Measurements from ENCODE around the gene AOC1. TPM values are rescaled to one million over a fixed set of nuclear protein-coding genes. Genes with fewer than 3 reads are reported as not detected.
"Not testable (repeated sequence)": the region's sequence is repeated elsewhere in the genome, so short reads cannot be mapped to it uniquely, and the experiment has no call there.

The AOC1 gene
- polyA plus RNA-seq, 4 donors: 32.0 to 108 (median 60.4) TPM

GRCh38 chr7:150891740-150892139 lies 39.4 kb downstream of the AOC1 start:
- no peak for DNase-seq (ENCODE audit: low read depth in 4 of 4, low spot score in 3 of 4)

GRCh38 chr7:150895809-150896208 lies 43.5 kb downstream of the AOC1 start:
- DNase-seq (ENCODE audit: low read depth in 4 of 4, low spot score in 3 of 4): no peak

GRCh38 chr7:150896562-150897209 lies 44.4 kb downstream of the AOC1 start:
- no peak for DNase-seq (ENCODE audit: low read depth in 4 of 4, low spot score in 3 of 4)

GRCh38 chr7:150897502-150898474 lies 45.5 kb downstream of the AOC1 start:
- no peak for DNase-seq (ENCODE audit: low read depth in 4 of 4, low spot score in 3 of 4)

- DNase-seq (ENCODE audit: low read depth in 4 of 4, low spot score in 3 of 4): peak in 3 of 4 donors; percentile 40 to 60 (median 54)
These were observed 46.2 kb downstream of the AOC1 start for GRCh38 chr7:150898475-150899011.

- no peak for DNase-seq (ENCODE audit: low read depth in 4 of 4, low spot score in 3 of 4)
These were observed 48.4 kb downstream of the AOC1 start for GRCh38 chr7:150900675-150901074.

- DNase-seq (ENCODE audit: low read depth in 4 of 4, low spot score in 3 of 4): no peak
These were observed 49.1 kb downstream of the AOC1 start for GRCh38 chr7:150901160-150902035.

- DNase-seq (ENCODE audit: low read depth in 4 of 4, low spot score in 3 of 4): no peak
These were observed 50.0 kb downstream of the AOC1 start for GRCh38 chr7:150902078-150903033.

- no peak for DNase-seq (ENCODE audit: low read depth in 4 of 4, low spot score in 3 of 4)
These were observed 51.3 kb downstream of the AOC1 start for GRCh38 chr7:150903606-150904005.

- DNase-seq (ENCODE audit: low read depth in 4 of 4, low spot score in 3 of 4): no peak
These were observed 51.9 kb downstream of the AOC1 start for GRCh38 chr7:150904011-150904909.

- DNase-seq (ENCODE audit: low read depth in 4 of 4, low spot score in 3 of 4): no peak
These were observed 55.9 kb downstream of the AOC1 start for GRCh38 chr7:150908173-150908572.

GRCh38 chr7:150909200-150909995 lies 57.1 kb downstream of the AOC1 start:
- DNase-seq (ENCODE audit: low read depth in 4 of 4, low spot score in 3 of 4): no peak

- not testable (repeated sequence) for DNase-seq (ENCODE audit: low read depth in 4 of 4, low spot score in 3 of 4)
These were observed 58.1 kb downstream of the AOC1 start for GRCh38 chr7:150910305-150910995.

GRCh38 chr7:150910996-150911422 lies 58.7 kb downstream of the AOC1 start:
- DNase-seq (ENCODE audit: low read depth in 4 of 4, low spot score in 3 of 4): no peak

All from right renal pelvis (tissue), 4 donors.